KMS-11 (cell line): ENCODE data around the gene CECR2.

ENCODE experiments used
- H2AFZ ChIP-seq: fragments of 200-600 bp; sonication (generic); 2 replicates; pipeline ENCODE4 v1.6.1; 2016; ENCODE audit warnings: antibody characterized with exemption, mixed run types, low read depth
- H3K27ac ChIP-seq: fragments of 200-600 bp; sonication (generic); 2 replicates; pipeline ENCODE4 v1.6.1; 2016; ENCODE audit warnings: mild to moderate bottlenecking, mixed run types
- H3K27me3 ChIP-seq: fragments of 200-600 bp; sonication (generic); 2 replicates; pipeline ENCODE4 v1.6.1; 2017; ENCODE audit warnings: mild to moderate bottlenecking, low read depth, mixed run types, moderate library complexity; ENCODE audit not compliant: insufficient read depth
- H3K36me3 ChIP-seq: fragments of 200-600 bp; sonication (generic); 2 replicates; pipeline ENCODE4 v1.6.1; 2017; ENCODE audit warnings: mild to moderate bottlenecking, mixed run types; ENCODE audit not compliant: insufficient read depth
- H3K4me1 ChIP-seq: fragments of 200-600 bp; sonication (generic); 2 replicates; pipeline ENCODE4 v1.6.1; 2016; ENCODE audit warnings: mild to moderate bottlenecking, low read depth, mixed run types; ENCODE audit not compliant: poor library complexity, severe bottlenecking
- H3K4me2 ChIP-seq: fragments of 200-600 bp; sonication (generic); 2 replicates; pipeline ENCODE4 v1.7.0; 2016; ENCODE audit warnings: mild to moderate bottlenecking, mixed run types
- H3K4me3 ChIP-seq: fragments of 200-600 bp; sonication (generic); IDR thresholded peaks from 2 replicates; pipeline ENCODE4 v1.6.1; 2017; ENCODE audit warnings: low read depth, low read length, mixed read lengths; ENCODE audit not compliant: insufficient read depth
- H3K79me2 ChIP-seq: fragments of 200-600 bp; sonication (generic); 2 replicates; pipeline ENCODE4 v1.6.1; 2016; ENCODE audit warnings: low read depth, mixed run types; ENCODE audit not compliant: insufficient read depth
- H3K9ac ChIP-seq: fragments of 200-600 bp; sonication (generic); 2 replicates; pipeline ENCODE4 v1.6.1; 2016; ENCODE audit warnings: mild to moderate bottlenecking, mixed run types
- H4K20me1 ChIP-seq: fragments of 200-600 bp; sonication (generic); 2 replicates; pipeline ENCODE4 v1.6.1; 2016; ENCODE audit warnings: mild to moderate bottlenecking, mixed run types; ENCODE audit not compliant: insufficient read depth
- CTCF ChIP-seq: fragments of 200-600 bp; sonication (generic); conservative IDR thresholded peaks from 2 replicates; pipeline ENCODE4 v1.6.1; 2017; ENCODE audit warnings: low read depth, mild to moderate bottlenecking, antibody characterized with exemption, low read length, moderate library complexity, mixed read lengths

The CECR2 gene

GRCh38 chr22:17481424-17481823 is 112.2 kb downstream of the CECR2 start:
- no peak overlapping the region for H3K4me2 ChIP-seq
- no peak overlapping the region for H3K4me3 ChIP-seq
- H2AFZ ChIP-seq = no peak overlapping the region
- no peaks in the 10 kb centered on the region for H3K27me3 ChIP-seq
- no peaks in the 10 kb centered on the region for H3K36me3 ChIP-seq
- H3K27ac ChIP-seq = no peak overlapping the region
- H3K79me2 ChIP-seq = no peaks in the 10 kb centered on the region
- no peak for TF ChIP-seq CTCF
- H3K9ac ChIP-seq = no peak overlapping the region
- no peaks in the 10 kb centered on the region for H4K20me1 ChIP-seq
- H3K4me1 ChIP-seq = peaks cover 15% of the 10 kb centered on the region

GRCh38 chr22:17483688-17484372 is 114.6 kb downstream of the CECR2 start:
- H2AFZ ChIP-seq = no peak overlapping the region
- no peak overlapping the region for H3K9ac ChIP-seq
- H3K4me3 ChIP-seq = no peak overlapping the region
- no peak overlapping the region for H3K4me2 ChIP-seq
- H3K36me3 ChIP-seq = no peaks in the 10 kb centered on the region
- H3K79me2 ChIP-seq = no peaks in the 10 kb centered on the region
- no peak overlapping the region for H3K27ac ChIP-seq
- no peak for TF ChIP-seq CTCF
- no peaks in the 10 kb centered on the region for H3K27me3 ChIP-seq
- peaks cover 15% of the 10 kb centered on the region for H3K4me1 ChIP-seq
- H4K20me1 ChIP-seq = no peaks in the 10 kb centered on the region

DNA sequence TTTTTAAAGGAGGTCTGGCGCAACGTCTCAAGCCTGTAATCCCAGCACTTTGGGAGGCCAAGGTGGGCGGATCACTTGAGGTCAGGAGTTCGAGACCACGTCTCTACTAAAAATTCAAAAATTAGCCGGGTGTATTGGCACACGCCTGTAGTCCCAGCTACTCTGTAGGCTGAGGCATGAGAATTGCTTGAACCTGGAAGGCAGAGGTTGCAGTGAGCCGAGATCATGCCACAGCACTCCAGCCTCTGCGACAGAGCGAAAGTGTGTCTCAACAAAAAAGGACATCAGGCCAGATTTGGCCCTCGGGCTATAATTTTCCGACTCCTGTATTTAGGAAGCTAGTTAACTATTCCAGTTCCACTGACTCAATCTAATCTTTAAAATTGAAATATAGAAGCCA is 115.3 kb downstream of the CECR2 start:
- no peak overlapping the region for H3K9ac ChIP-seq
- no peaks in the 10 kb centered on the region for H3K27me3 ChIP-seq
- H3K4me2 ChIP-seq = no peak overlapping the region
- no peak for TF ChIP-seq CTCF
- H3K79me2 ChIP-seq = no peaks in the 10 kb centered on the region
- no peak overlapping the region for H3K27ac ChIP-seq
- H2AFZ ChIP-seq = no peak overlapping the region
- H3K4me3 ChIP-seq = no peak overlapping the region
- H4K20me1 ChIP-seq = no peaks in the 10 kb centered on the region
- no peaks in the 10 kb centered on the region for H3K36me3 ChIP-seq
- H3K4me1 ChIP-seq = peaks cover 11% of the 10 kb centered on the region

DNA sequence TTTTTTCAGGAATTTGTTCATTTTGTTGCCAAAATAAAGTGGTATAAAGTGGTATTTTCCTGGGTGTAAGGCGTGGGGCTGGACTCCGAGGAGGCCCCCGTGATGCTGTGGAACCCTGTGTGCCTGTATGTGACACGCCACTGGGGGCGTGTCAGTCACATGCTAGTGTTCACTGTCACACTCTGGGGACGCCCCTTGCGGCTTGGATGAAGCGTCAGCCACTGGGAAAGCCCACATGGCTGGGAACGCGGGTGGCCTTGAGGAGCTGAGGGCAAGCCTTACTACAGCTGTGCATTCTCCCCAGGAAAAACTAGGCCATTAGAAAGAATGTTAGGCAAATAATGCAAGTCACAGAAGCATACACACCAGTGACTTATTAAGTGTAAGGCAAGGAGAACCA is 117.1 kb downstream of the CECR2 start:
- no peak overlapping the region for H3K9ac ChIP-seq
- no peaks in the 10 kb centered on the region for H3K4me1 ChIP-seq
- H3K79me2 ChIP-seq = no peaks in the 10 kb centered on the region
- no peaks in the 10 kb centered on the region for H3K27me3 ChIP-seq
- TF ChIP-seq CTCF = no peak
- H2AFZ ChIP-seq = no peak overlapping the region
- no peak overlapping the region for H3K4me2 ChIP-seq
- no peaks in the 10 kb centered on the region for H4K20me1 ChIP-seq
- H3K4me3 ChIP-seq = no peak overlapping the region
- no peak overlapping the region for H3K27ac ChIP-seq
- H3K36me3 ChIP-seq = no peaks in the 10 kb centered on the region
